Measurements from ENCODE around the gene WDFY2.

DNA sequence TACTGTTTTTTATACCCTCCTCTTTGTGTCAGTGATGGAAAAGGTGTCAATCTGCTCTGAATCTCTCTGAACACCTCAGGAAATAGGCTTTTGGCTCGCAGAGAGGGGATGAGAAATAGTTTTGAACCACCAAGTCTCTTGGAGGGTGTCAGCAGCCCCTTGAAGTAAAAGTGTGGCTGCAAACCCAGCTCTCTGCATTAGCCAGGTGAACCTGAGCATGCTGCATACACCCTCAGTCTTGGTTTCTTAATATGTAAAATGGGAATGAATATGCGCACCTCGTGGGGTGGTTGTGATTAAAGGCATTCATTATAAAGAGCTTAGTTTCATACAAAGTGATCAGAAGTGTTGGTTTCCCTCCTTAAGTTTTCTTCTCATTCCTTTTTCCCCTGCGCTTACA, 221.1 kb downstream of the WDFY2 start:
- TF ChIP-seq, protein P1, sequence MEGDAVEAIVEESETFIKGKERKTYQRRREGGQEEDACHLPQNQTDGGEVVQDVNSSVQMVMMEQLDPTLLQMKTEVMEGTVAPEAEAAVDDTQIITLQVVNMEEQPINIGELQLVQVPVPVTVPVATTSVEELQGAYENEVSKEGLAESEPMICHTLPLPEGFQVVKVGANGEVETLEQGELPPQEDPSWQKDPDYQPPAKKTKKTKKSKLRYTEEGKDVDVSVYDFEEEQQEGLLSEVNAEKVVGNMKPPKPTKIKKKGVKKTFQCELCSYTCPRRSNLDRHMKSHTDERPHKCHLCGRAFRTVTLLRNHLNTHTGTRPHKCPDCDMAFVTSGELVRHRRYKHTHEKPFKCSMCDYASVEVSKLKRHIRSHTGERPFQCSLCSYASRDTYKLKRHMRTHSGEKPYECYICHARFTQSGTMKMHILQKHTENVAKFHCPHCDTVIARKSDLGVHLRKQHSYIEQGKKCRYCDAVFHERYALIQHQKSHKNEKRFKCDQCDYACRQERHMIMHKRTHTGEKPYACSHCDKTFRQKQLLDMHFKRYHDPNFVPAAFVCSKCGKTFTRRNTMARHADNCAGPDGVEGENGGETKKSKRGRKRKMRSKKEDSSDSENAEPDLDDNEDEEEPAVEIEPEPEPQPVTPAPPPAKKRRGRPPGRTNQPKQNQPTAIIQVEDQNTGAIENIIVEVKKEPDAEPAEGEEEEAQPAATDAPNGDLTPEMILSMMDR (IDR thresholded peaks at IDR 0.05): no peak
- TF ChIP-seq POLR2A (IDR thresholded peaks at IDR 0.05): no peak
